IMR-90 (cell line): ENCODE measurements around the gene ZNF669. TPM values are rescaled to one million over a fixed set of nuclear protein-coding genes. Genes with fewer than 3 reads are reported as not detected.

ENCODE experiments used
- ATAC-seq: fragments of 200-7000 bp; cut with Tn5 transposase; 2 replicates; pipeline ENCODE4 v1.9.1; 2020; ENCODE audit warnings: low read depth, mild to moderate bottlenecking, moderate library complexity
- BruUV-seq: library from RNA; stranded (reverse); fragments of 400-500 nt; replicated peaks from 2 replicates; lab custom pipeline; 2021; lab: Mats Ljungman, UMichigan
- CTCF ChIA-PET: fragments of 300-600 bp; formaldehyde crosslinking; extraction: SDS; loops from one replicate; lab custom pipeline; 2021; ENCODE audit warnings: antibody characterized with exemption; lab: Yijun Ruan, JAX
- POLR2A ChIA-PET: fragments of 300-600 bp; sonication (Branson Sonifier 250); formaldehyde crosslinking; loops from one replicate; lab custom pipeline; 2022; ENCODE audit warnings: antibody characterized with exemption; ENCODE audit not compliant: unreplicated experiment; lab: Charles Lee
- DNase-seq: peaks from one replicate; pipeline ENCODE4 v3.0.0; 2013
- H2AFZ ChIP-seq: replicated peaks from 2 replicates; pipeline ENCODE3; 2013; ENCODE audit warnings: low read length, mild to moderate bottlenecking; ENCODE audit not compliant: poor library complexity
- H2AK5ac ChIP-seq: 2 replicates; pipeline ENCODE4 v1.6.1; 2013; ENCODE audit warnings: low read depth, low read length, inconsistent platforms
- H2AK9ac ChIP-seq: replicated peaks from 2 replicates; pipeline ENCODE3; 2013; ENCODE audit warnings: mild to moderate bottlenecking, low read depth, low read length, moderate library complexity; ENCODE audit not compliant: poor library complexity
- H2BK120ac ChIP-seq: 2 replicates; pipeline ENCODE4 v1.6.1; 2013; ENCODE audit warnings: low read depth, low read length, inconsistent platforms
- H2BK15ac ChIP-seq: 3 replicates; pipeline ENCODE4 v1.6.1; 2013; ENCODE audit warnings: low read depth, low read length, inconsistent platforms
- H2BK20ac ChIP-seq: 2 replicates; pipeline ENCODE4 v1.6.1; 2013; ENCODE audit warnings: low read depth, mild to moderate bottlenecking, inconsistent platforms, low read length, moderate library complexity
- H2BK5ac ChIP-seq: 2 replicates; pipeline ENCODE4 v1.6.1; 2013; ENCODE audit warnings: mild to moderate bottlenecking, low read depth, low read length, inconsistent platforms; ENCODE audit not compliant: poor library complexity, severe bottlenecking
- H3K14ac ChIP-seq: replicated peaks from 2 replicates; pipeline ENCODE4 v1.6.1; 2013; ENCODE audit warnings: low read depth, low read length, inconsistent platforms
- H3K18ac ChIP-seq: 2 replicates; pipeline ENCODE4 v1.6.1; 2013; ENCODE audit warnings: low read depth, low read length, control low read depth
- H3K23ac ChIP-seq: 2 replicates; pipeline ENCODE4 v1.6.1; 2013; ENCODE audit warnings: low read depth, low read length, inconsistent platforms
- H3K27ac ChIP-seq: 2 replicates; pipeline ENCODE4 v1.5.1; 2013; ENCODE audit warnings: mild to moderate bottlenecking, control low read depth, low read length; ENCODE audit not compliant: insufficient read depth
- H3K27me3 ChIP-seq: 2 replicates; pipeline ENCODE4 v1.6.1; 2013; ENCODE audit warnings: low read length; ENCODE audit not compliant: control insufficient read depth, insufficient read depth
- H3K36me3 ChIP-seq: 2 replicates; pipeline ENCODE4 v1.6.1; 2013; ENCODE audit warnings: low read length, mixed read lengths; ENCODE audit not compliant: control insufficient read depth, insufficient read depth
- H3K4ac ChIP-seq: 2 replicates; pipeline ENCODE4 v1.6.1; 2013; ENCODE audit warnings: low read depth, low read length, inconsistent platforms
- H3K4me1 ChIP-seq: 2 replicates; pipeline ENCODE4 v1.6.1; 2013; ENCODE audit warnings: low read length, mixed read lengths; ENCODE audit not compliant: control insufficient read depth, insufficient read depth
- H3K4me2 ChIP-seq: 2 replicates; pipeline ENCODE4 v1.6.1; 2013; ENCODE audit warnings: low read depth, mild to moderate bottlenecking, control low read depth, low read length, moderate library complexity
- H3K4me3 ChIP-seq: 2 replicates; pipeline ENCODE4 v1.5.1; 2013; ENCODE audit warnings: low read depth, mild to moderate bottlenecking, control low read depth, low read length, moderate library complexity; ENCODE audit not compliant: insufficient read depth
- H3K56ac ChIP-seq: 2 replicates; pipeline ENCODE4 v1.6.1; 2013; ENCODE audit warnings: low read length, inconsistent platforms; ENCODE audit not compliant: insufficient read depth; ENCODE audit errors: extremely low read depth
- H3K79me1 ChIP-seq, 2 experiments: 2 replicates each; pipeline ENCODE4 v1.6.1; 2013; ENCODE audit warnings: low read length in 2 of 2, inconsistent platforms in 1 of 2, low read depth in 1 of 2
- H3K9ac ChIP-seq: 2 replicates; pipeline ENCODE4 v1.6.1; 2013; ENCODE audit warnings: low read depth, low read length, control low read depth
- H3K9me1 ChIP-seq: 2 replicates; pipeline ENCODE4 v1.6.1; 2013; ENCODE audit warnings: low read length, inconsistent platforms; ENCODE audit not compliant: insufficient read depth
- H3K9me3 ChIP-seq: 2 replicates; pipeline ENCODE4 v1.6.1; 2013; ENCODE audit warnings: low read length; ENCODE audit not compliant: control insufficient read depth, insufficient read depth
- H4K20me1 ChIP-seq: 2 replicates; pipeline ENCODE4 v1.6.1; 2013; ENCODE audit warnings: low read length, inconsistent platforms; ENCODE audit not compliant: insufficient read depth
- H4K5ac ChIP-seq: 2 replicates; pipeline ENCODE4 v1.6.1; 2013; ENCODE audit warnings: mild to moderate bottlenecking, low read depth, low read length, control low read depth
- H4K8ac ChIP-seq, 2 experiments: 2 replicates each; pipeline ENCODE4 v1.6.1; 2013; ENCODE audit warnings: low read depth in 2 of 2, low read length in 2 of 2, control low read depth in 1 of 2, inconsistent platforms in 1 of 2
- H4K91ac ChIP-seq: 2 replicates; pipeline ENCODE4 v1.6.1; 2013; ENCODE audit warnings: low read depth, low read length, inconsistent platforms; ENCODE audit not compliant: insufficient read depth
- POLR2A ChIP-seq: IDR thresholded peaks from 2 replicates; pipeline ENCODE4 v1.6.1; 2012; ENCODE audit warnings: mild to moderate bottlenecking, low read depth, low read length
- RCOR1 ChIP-seq: IDR thresholded peaks from 2 replicates; pipeline ENCODE4 v1.6.1; 2012; ENCODE audit warnings: mild to moderate bottlenecking, low read length, improper control_type of control experiment; ENCODE audit not compliant: insufficient replicate concordance
- RFX5 ChIP-seq: IDR thresholded peaks from 2 replicates; pipeline ENCODE4 v1.8.0; 2012; ENCODE audit warnings: low read depth, mild to moderate bottlenecking, low read length, moderate library complexity
- USF2 ChIP-seq: fragments of 150-350 bp; IDR thresholded peaks from 2 replicates; pipeline ENCODE4 v1.6.1; 2017; ENCODE audit warnings: mild to moderate bottlenecking, antibody characterized with exemption, low read length, low read depth
- whole genome bisulfite sequencing, 2 experiments: methylation state at CpG; one replicate each; pipeline versions ENCODE4 v1.1.5 to v1.1.7; 2013; ENCODE audit warnings: missing lambda C conversion rate in 2 of 2; ENCODE audit not compliant: insufficient read length in 1 of 2; ENCODE audit errors: extremely low coverage in 2 of 2; 5-methylcytosine and 5-hydroxymethylcytosine counted together
- dilution Hi-C: fragments of 300-500 bp; cut with HindIII; formaldehyde crosslinking; loops from one replicate; pipeline ENCODE4 v1.14.3; 2018; ENCODE audit warnings: low sequenced_read_pairs; ENCODE audit not compliant: unreplicated experiment
- in situ Hi-C: fragments of 300-500 bp; cut with MboI; formaldehyde crosslinking; loops from 3 replicates; pipeline ENCODE4 v1.14.3; 2019; ENCODE audit warnings: low sequenced_read_pairs, inconsistent platforms, mixed read lengths
- intact Hi-C: fragments of 100-400 bp; cut with micrococcal nuclease; formaldehyde crosslinking; loops from 2 replicates; pipeline ENCODE4 v1.10.0; 2022
- polyA plus RNA-seq, 3 experiments: library from polyadenylated mRNA; depleted of rRNA; stranded (reverse); fragments of >200 nt; gene quantifications; 2 replicates each; pipeline ENCODE4 v1.2.3, GENCODE V29; 2012; ENCODE audit warnings: low replicate concordance in 1 of 3
- total RNA-seq: library from RNA; depleted of rRNA; stranded (reverse); fragments of >200 nt; gene quantifications from 2 replicates; pipeline ENCODE4 v1.2.3, GENCODE V29; 2012
- TF ChIP-seq, protein P1 (sequence below): fragments of 150-350 bp; IDR thresholded peaks from 2 replicates; pipeline ENCODE4 v1.6.1; 2016; ENCODE audit warnings: low read depth, mild to moderate bottlenecking, low read length, moderate library complexity, borderline replicate concordance

Gene ZNF669
- total and polyA plus RNA-seq, 2 of the 4 experiments (the other 2 are of a cell fraction) = 3.8 to 10.8 TPM

DNA sequence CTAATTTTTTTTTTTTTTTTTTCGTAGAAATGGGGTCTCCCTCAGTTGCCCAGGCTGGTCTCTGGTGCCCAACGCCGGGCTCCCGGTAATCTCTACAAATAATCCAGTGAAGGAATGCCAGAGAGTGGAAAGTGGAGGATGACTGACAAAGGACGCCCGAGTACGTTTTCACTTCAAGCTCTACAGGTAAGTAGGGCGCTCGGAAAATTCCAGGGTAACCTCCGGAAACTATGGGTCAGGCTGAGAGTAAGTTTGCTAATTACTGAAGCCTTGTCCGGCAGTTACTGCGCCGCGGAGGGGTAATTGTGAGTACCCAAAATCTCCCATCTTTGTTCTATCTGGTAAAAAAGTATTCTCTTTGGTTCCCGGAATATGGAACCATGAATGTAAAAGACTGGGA lies 1.8 kb upstream of the ZNF669 start:
- H3K23ac ChIP-seq = no peak overlapping the region
- BruUV-seq = no TSS peak
- ChIA-PET POLR2A (no interaction called here), CTCF (no interaction called here)
- no peak overlapping the region for H4K8ac ChIP-seq
- H4K20me1 ChIP-seq = no peaks in the 10 kb centered on the region
- H3K4me3 ChIP-seq = no peak overlapping the region
- no peaks in the 10 kb centered on the region for H3K9me1 ChIP-seq
- no peak overlapping the region for H2AK5ac ChIP-seq
- no peak overlapping the region for H2BK5ac ChIP-seq
- ATAC-seq (no peak), DNase-seq (no peak)
- no peak overlapping the region for H3K18ac ChIP-seq
- no peak overlapping the region for H2AK9ac ChIP-seq
- H4K5ac ChIP-seq = no peak overlapping the region
- H3K9ac ChIP-seq = no peak overlapping the region
- no peak overlapping the region for H2BK15ac ChIP-seq
- peaks cover 6 to 13% of the 10 kb centered on the region in 2 experiments for H3K79me1 ChIP-seq
- H3K56ac ChIP-seq = no peak overlapping the region
- no peaks in the 10 kb centered on the region for H3K27me3 ChIP-seq
- H3K4me2 ChIP-seq = no peak overlapping the region
- H3K36me3 ChIP-seq = peaks cover 3% of the 10 kb centered on the region; the same call in 1 of the 2 replicates
- H2BK20ac ChIP-seq = no peak overlapping the region
- no peak overlapping the region for H2AFZ ChIP-seq
- no peaks in the 10 kb centered on the region for H3K4me1 ChIP-seq
- H3K9me3 ChIP-seq = peaks cover 8% of the 10 kb centered on the region
- intact Hi-C loops = loop anchor here (2.0 to 10.0 kb wide), 2 partner anchors 189 to 225 kb away; partner anchors contain the start of gene ZNF496
- in situ Hi-C loops = no loop called here
- TF ChIP-seq, protein P1, sequence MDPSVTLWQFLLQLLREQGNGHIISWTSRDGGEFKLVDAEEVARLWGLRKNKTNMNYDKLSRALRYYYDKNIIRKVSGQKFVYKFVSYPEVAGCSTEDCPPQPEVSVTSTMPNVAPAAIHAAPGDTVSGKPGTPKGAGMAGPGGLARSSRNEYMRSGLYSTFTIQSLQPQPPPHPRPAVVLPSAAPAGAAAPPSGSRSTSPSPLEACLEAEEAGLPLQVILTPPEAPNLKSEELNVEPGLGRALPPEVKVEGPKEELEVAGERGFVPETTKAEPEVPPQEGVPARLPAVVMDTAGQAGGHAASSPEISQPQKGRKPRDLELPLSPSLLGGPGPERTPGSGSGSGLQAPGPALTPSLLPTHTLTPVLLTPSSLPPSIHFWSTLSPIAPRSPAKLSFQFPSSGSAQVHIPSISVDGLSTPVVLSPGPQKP = no peak
- TF ChIP-seq RFX5 = no peak
- TF ChIP-seq USF2 = no peak
- no peak for TF ChIP-seq RCOR1
- TF ChIP-seq POLR2A = no peak
- 80% methylated on average over 1 of the region's 15 CpGs; no CpG with 5 or more reads in 1 of the 2 experiments for WGBS, 2 experiments
- no peak overlapping the region for H3K27ac ChIP-seq
- no peak overlapping the region for H2BK120ac ChIP-seq
- no peak overlapping the region for H3K14ac ChIP-seq
- dilution Hi-C loops = no loop called here
- no peak overlapping the region for H3K4ac ChIP-seq
- H4K91ac ChIP-seq = no peak overlapping the region
